ENCODE data around the gene RYR1. TPM values are rescaled to one million over a fixed set of nuclear protein-coding genes. Genes with fewer than 3 reads are reported as not detected.

RYR1 gene
- total RNA-seq, 4 donors from 2014 or later, result 1.5 to 8.8 (median 4.4) TPM

DNA sequence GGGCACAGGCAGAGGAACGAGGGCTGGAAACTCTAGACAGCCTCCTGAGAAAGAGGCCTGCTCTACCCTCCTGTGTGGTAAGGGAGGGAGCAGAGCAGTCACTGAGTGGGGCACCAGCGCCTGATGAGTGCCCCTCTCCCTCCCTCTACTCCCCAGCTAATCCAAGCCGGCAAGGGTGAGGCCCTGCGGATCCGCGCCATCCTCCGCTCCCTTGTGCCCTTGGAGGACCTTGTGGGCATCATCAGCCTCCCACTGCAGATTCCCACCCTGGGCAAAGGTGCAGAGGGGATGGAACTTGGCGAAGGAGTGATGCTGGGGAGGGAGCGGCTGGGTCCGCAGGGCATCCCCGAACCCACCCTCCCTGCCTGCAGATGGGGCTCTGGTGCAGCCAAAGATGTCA is 67.0 kb downstream of the RYR1 start:
- TF ChIP-seq, protein P1, sequence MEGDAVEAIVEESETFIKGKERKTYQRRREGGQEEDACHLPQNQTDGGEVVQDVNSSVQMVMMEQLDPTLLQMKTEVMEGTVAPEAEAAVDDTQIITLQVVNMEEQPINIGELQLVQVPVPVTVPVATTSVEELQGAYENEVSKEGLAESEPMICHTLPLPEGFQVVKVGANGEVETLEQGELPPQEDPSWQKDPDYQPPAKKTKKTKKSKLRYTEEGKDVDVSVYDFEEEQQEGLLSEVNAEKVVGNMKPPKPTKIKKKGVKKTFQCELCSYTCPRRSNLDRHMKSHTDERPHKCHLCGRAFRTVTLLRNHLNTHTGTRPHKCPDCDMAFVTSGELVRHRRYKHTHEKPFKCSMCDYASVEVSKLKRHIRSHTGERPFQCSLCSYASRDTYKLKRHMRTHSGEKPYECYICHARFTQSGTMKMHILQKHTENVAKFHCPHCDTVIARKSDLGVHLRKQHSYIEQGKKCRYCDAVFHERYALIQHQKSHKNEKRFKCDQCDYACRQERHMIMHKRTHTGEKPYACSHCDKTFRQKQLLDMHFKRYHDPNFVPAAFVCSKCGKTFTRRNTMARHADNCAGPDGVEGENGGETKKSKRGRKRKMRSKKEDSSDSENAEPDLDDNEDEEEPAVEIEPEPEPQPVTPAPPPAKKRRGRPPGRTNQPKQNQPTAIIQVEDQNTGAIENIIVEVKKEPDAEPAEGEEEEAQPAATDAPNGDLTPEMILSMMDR (IDR thresholded peaks at IDR 0.05; ENCODE audit: low read depth), result no peak

DNA sequence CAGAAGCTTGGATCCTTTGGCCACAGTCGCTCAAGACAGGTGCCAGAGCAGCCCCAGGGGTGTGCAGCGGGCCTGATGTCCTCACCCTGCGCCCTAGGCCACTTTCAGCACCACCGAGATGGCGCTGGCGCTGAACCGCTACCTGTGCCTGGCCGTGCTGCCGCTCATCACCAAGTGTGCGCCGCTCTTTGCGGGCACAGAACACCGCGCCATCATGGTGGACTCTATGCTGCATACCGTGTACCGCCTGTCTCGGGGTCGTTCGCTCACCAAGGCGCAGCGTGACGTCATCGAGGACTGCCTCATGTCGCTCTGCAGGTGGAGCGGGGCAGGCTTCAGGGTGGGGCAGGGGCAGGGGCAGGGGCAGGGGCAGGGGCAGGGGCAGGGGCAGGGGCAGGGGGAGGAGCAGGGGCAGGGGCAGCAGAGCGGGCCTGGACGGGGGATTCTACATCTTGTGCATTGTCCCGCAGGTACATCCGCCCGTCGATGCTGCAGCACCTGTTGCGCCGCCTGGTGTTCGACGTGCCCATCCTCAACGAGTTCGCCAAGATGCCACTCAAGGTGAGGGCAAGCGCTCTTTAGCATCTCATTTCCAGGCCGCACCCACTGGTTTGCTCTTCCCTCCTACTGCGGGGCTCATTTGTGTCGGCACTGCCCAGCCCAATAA is 69.1 kb downstream of the RYR1 start:
- TF ChIP-seq, protein P1 (IDR thresholded peaks at IDR 0.05; ENCODE audit: low read depth), result no peak

- TF ChIP-seq, protein P1 (IDR thresholded peaks at IDR 0.05; ENCODE audit: low read depth), result no peak
Observed at GRCh38 chr19:38503077-38503410, 69.6 kb downstream of the RYR1 start.

GRCh38 chr19:38505958-38506357 is 72.5 kb downstream of the RYR1 start:
- TF ChIP-seq, protein P1 (IDR thresholded peaks at IDR 0.05; ENCODE audit: low read depth), result no peak

- TF ChIP-seq, protein P1 (IDR thresholded peaks at IDR 0.05; ENCODE audit: low read depth), result no peak
Observed at GRCh38 chr19:38506375-38506722, 72.9 kb downstream of the RYR1 start.

GRCh38 chr19:38506723-38507550 is 73.4 kb downstream of the RYR1 start:
- TF ChIP-seq, protein P1 (IDR thresholded peaks at IDR 0.05; ENCODE audit: low read depth), result no peak

GRCh38 chr19:38507551-38508127 is 74.1 kb downstream of the RYR1 start:
- TF ChIP-seq, protein P1 (IDR thresholded peaks at IDR 0.05; ENCODE audit: low read depth), result no peak
